PC-9 (cell line): Measurements from ENCODE around the gene MORN2. TPM values are rescaled to one million over a fixed set of nuclear protein-coding genes. Genes with fewer than 3 reads are reported as not detected.

Experiments
- BruUV-seq: library from RNA; stranded (reverse); fragments of 400-500 nt; replicated peaks from 2 replicates; lab custom pipeline; 2021; lab: Mats Ljungman, UMichigan
- CTCF ChIA-PET: fragments of 300-600 bp; sonication (Branson Sonifier 250); formaldehyde crosslinking; loops from one replicate; lab custom pipeline; 2022; ENCODE audit warnings: antibody characterized with exemption; lab: Charles Lee
- POLR2A ChIA-PET: fragments of 300-600 bp; sonication (Branson Sonifier 250); formaldehyde crosslinking; loops from one replicate; lab custom pipeline; 2022; ENCODE audit warnings: antibody characterized with exemption; ENCODE audit not compliant: unreplicated experiment; lab: Charles Lee
- DNase-seq, 2 experiments: peaks; one replicate each; pipeline versions ENCODE4 v3.0.0 to v3.0.0-alpha.2; 2015 to 2022; ENCODE audit warnings: mixed read lengths in 1 of 2
- H2AFZ ChIP-seq: fragments of 200-600 bp; sonication (generic); 2 replicates; pipeline ENCODE4 v1.8.1; 2017; ENCODE audit warnings: antibody characterized with exemption
- H3F3A ChIP-seq: fragments of 200-600 bp; sonication (generic); 2 replicates; pipeline ENCODE4 v1.8.1; 2017; ENCODE audit warnings: antibody characterized with exemption, mild to moderate bottlenecking, low read depth; ENCODE audit not compliant: insufficient read depth
- H3K27ac ChIP-seq: fragments of 200-600 bp; sonication (generic); 2 replicates; pipeline ENCODE4 v1.6.1; 2016; ENCODE audit warnings: mixed run types
- H3K27me3 ChIP-seq: fragments of 200-600 bp; sonication (generic); 2 replicates; pipeline ENCODE4 v1.6.1; 2016; ENCODE audit warnings: low read depth, mixed run types; ENCODE audit not compliant: insufficient read depth
- H3K36me3 ChIP-seq: fragments of 200-600 bp; sonication (generic); 2 replicates; pipeline ENCODE4 v1.6.1; 2016; ENCODE audit warnings: low read depth, mixed run types
- H3K4me1 ChIP-seq: fragments of 200-600 bp; sonication (generic); replicated peaks from 2 replicates; pipeline ENCODE4 v1.6.1; 2016; ENCODE audit warnings: mixed run types; ENCODE audit not compliant: insufficient read depth
- H3K4me2 ChIP-seq: fragments of 200-600 bp; sonication (generic); 2 replicates; pipeline ENCODE4 v1.6.1; 2017; ENCODE audit warnings: mixed run types
- H3K4me3 ChIP-seq: fragments of 200-600 bp; sonication (generic); 2 replicates; pipeline ENCODE4 v1.6.1; 2016; ENCODE audit warnings: mixed run types
- H3K79me2 ChIP-seq: fragments of 200-600 bp; sonication (generic); 2 replicates; pipeline ENCODE4 v1.6.1; 2017; ENCODE audit warnings: low read depth, mixed run types
- H3K9me2 ChIP-seq: fragments of 200-600 bp; sonication (generic); 2 replicates; pipeline ENCODE4 v1.8.1; 2017; ENCODE audit warnings: mild to moderate bottlenecking; ENCODE audit not compliant: insufficient read depth
- H3K9me3 ChIP-seq: fragments of 200-600 bp; sonication (generic); 2 replicates; pipeline ENCODE4 v1.8.1; 2016; ENCODE audit warnings: low read depth; ENCODE audit not compliant: insufficient read depth
- H4K20me1 ChIP-seq: fragments of 200-600 bp; sonication (generic); 2 replicates; pipeline ENCODE4 v1.8.1; 2017; ENCODE audit not compliant: insufficient read depth
- EZH2 ChIP-seq: fragments of 200-600 bp; sonication (generic); IDR thresholded peaks from 2 replicates; pipeline ENCODE4 v1.8.0; 2017; ENCODE audit warnings: antibody characterized with exemption, low read depth
- intact Hi-C: fragments of 100-400 bp; cut with micrococcal nuclease; formaldehyde crosslinking; loops from one replicate; pipeline ENCODE4 v1.10.0; 2022; ENCODE audit not compliant: unreplicated experiment
- total RNA-seq: library from RNA; stranded (reverse); gene quantifications from 2 replicates; pipeline ENCODE4 v1.2.3, GENCODE V29; 2021
- TF ChIP-seq, protein P1 (sequence below): fragments of 200-600 bp; sonication (generic); conservative IDR thresholded peaks from 2 replicates; pipeline ENCODE4 v1.6.1; 2017; ENCODE audit warnings: mixed run types, antibody characterized with exemption, mild to moderate bottlenecking, moderate library complexity

Gene MORN2
- total RNA-seq, 1 experiment from 2014 or later = 22.9 TPM

DNA sequence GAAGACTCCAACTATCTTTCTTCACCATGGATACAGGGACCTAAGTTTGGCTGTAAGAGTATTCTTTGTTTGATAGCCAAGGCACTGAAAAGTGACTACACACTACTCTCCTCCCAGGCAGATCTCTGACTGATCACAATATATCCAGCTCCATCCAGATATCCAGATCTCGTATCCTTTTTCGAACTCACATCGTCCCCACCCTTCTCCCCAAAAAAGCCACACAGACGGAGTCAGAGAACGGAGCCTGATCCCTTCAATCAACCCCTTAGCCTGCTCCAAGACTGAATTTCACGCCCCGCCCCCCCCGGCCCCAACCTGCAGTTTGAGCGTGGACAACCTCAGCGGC, 575 bp upstream of the MORN2 start:
- BruUV-seq = TSS peak; percentile 44
- no peak for DNase-seq
- peak overlapping the region; percentile 26; the same call in 1 of the 2 replicates for H3K27ac ChIP-seq
- TF ChIP-seq, protein P1, sequence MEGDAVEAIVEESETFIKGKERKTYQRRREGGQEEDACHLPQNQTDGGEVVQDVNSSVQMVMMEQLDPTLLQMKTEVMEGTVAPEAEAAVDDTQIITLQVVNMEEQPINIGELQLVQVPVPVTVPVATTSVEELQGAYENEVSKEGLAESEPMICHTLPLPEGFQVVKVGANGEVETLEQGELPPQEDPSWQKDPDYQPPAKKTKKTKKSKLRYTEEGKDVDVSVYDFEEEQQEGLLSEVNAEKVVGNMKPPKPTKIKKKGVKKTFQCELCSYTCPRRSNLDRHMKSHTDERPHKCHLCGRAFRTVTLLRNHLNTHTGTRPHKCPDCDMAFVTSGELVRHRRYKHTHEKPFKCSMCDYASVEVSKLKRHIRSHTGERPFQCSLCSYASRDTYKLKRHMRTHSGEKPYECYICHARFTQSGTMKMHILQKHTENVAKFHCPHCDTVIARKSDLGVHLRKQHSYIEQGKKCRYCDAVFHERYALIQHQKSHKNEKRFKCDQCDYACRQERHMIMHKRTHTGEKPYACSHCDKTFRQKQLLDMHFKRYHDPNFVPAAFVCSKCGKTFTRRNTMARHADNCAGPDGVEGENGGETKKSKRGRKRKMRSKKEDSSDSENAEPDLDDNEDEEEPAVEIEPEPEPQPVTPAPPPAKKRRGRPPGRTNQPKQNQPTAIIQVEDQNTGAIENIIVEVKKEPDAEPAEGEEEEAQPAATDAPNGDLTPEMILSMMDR = no peak
- no peak for TF ChIP-seq EZH2
- H3K79me2 ChIP-seq = peaks cover 45% of the 10 kb centered on the region
- H3K4me1 ChIP-seq = peaks cover 11% of the 10 kb centered on the region
- ChIA-PET POLR2A (interaction anchor here (0.7 kb wide), 1 partner anchor 124 kb away, joined by 3 read pairs; the partner anchor contains the start of gene SRSF7), CTCF (interaction anchor here (1.3 kb wide), 1 partner anchor 72 kb away, joined by 6 read pairs; no protein-coding TSS in a partner anchor)
- peak overlapping the region; percentile 79 for H3K4me3 ChIP-seq
- no peaks in the 10 kb centered on the region for H4K20me1 ChIP-seq
- no peaks in the 10 kb centered on the region for H3K9me2 ChIP-seq
- no peaks in the 10 kb centered on the region for H3K36me3 ChIP-seq
- no peaks in the 10 kb centered on the region for H3K9me3 ChIP-seq
- H3F3A ChIP-seq = no peaks in the 10 kb centered on the region
- H2AFZ ChIP-seq = peak overlapping the region; percentile 98
- peak overlapping the region; percentile 82 for H3K4me2 ChIP-seq
- intact Hi-C loops = loop anchor here (1.0 kb wide), 1 partner anchor 72 kb away; no protein-coding TSS in a partner anchor
- no peaks in the 10 kb centered on the region for H3K27me3 ChIP-seq

DNA sequence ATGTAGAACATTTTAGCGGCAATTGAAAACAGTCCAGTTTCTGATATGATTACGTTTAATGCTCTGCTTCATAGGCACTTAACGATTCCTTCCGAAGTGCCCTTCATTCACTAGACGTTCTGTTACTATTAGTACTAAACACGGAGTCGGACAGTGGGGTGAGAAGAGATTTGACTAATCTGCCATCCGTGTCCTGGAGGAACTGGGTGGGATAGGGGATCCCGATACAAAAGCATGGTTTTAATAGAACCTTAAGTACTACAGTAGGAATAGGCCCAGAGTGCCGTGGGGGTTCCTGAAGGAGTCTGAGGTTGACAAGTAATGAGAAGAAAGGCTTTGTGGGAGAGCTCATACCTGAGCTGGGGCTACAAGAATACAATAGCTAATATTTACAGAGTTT, 631 bp downstream of the MORN2 start:
- H3K4me1 ChIP-seq = peaks cover 11% of the 10 kb centered on the region
- TF ChIP-seq EZH2 = no peak
- TF ChIP-seq, protein P1 = no peak
- peak in 1 of 2 experiments; percentile 3 for DNase-seq
- H3K79me2 ChIP-seq = peaks cover 43% of the 10 kb centered on the region
- H3K9me3 ChIP-seq = no peaks in the 10 kb centered on the region
- BruUV-seq = no TSS peak
- ChIA-PET CTCF (interaction anchor here (0.8 to 1.3 kb wide), 2 partner anchors 71 to 351 kb away, joined by 3 to 6 read pairs; no protein-coding TSS in a partner anchor), POLR2A (interaction anchor here (0.7 to 0.8 kb wide), 3 partner anchors 26 to 310 kb away, joined by 4 to 9 read pairs (median 6); no protein-coding TSS in a partner anchor)
- H3K36me3 ChIP-seq = no peaks in the 10 kb centered on the region
- peak overlapping the region; percentile 82 for H3K4me2 ChIP-seq
- H3K27ac ChIP-seq = no peak overlapping the region
- no peaks in the 10 kb centered on the region for H3K9me2 ChIP-seq
- intact Hi-C loops = no loop called here
- H4K20me1 ChIP-seq = no peaks in the 10 kb centered on the region
- H3K4me3 ChIP-seq = peak overlapping the region; percentile 79
- peak overlapping the region; percentile 98 for H2AFZ ChIP-seq
- H3K27me3 ChIP-seq = no peaks in the 10 kb centered on the region
- H3F3A ChIP-seq = no peaks in the 10 kb centered on the region

DNA sequence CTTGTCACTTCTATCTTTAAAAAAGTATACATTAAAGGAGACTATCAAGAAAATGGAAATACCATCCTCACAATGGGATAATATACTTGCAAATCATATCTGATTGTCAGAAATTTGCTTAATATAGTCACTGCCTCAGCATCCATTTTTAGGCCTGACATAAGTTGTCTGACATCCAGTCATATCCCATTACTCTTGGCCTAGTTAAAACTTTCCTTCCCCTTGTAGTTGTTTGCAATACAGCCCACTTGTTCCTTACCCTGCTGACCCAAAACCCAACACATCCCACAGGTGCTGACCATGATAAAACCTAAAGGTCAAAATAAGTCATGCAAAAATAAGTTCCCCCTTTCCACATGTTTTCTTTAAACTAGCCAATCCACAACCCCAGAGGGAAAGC, 10.3 kb downstream of the MORN2 start:
- Histone ChIP-seq H2AFZ (no peak overlapping the region), H3K4me3 (no peak overlapping the region), H3F3A (no peaks in the 10 kb centered on the region), H3K4me2 (no peak overlapping the region), H3K36me3 (no peaks in the 10 kb centered on the region), H3K4me1 (no peaks in the 10 kb centered on the region), H3K9me3 (no peaks in the 10 kb centered on the region), H3K9me2 (no peaks in the 10 kb centered on the region), H3K27me3 (no peaks in the 10 kb centered on the region), H3K79me2 (no peaks in the 10 kb centered on the region), H3K27ac (no peak overlapping the region), H4K20me1 (no peaks in the 10 kb centered on the region)
- ChIA-PET CTCF (no interaction called here), POLR2A (no interaction called here)
- TF ChIP-seq, protein P1 = no peak
- TF ChIP-seq EZH2 = no peak
- DNase-seq = no peak
- intact Hi-C loops = no loop called here
- BruUV-seq = no TSS peak
